Mesothelial cell of epicardium (in vitro differentiated cells): Measurements from ENCODE around the gene LRRC56. TPM values are rescaled to one million over a fixed set of nuclear protein-coding genes. Genes with fewer than 3 reads are reported as not detected.
A peak's percentile ranks its signal among the peaks of the same experiment; 100 is the strongest.
"Not testable (repeated sequence)": the region's sequence is repeated elsewhere in the genome, so short reads cannot be mapped to it uniquely, and the experiment has no call there.

ENCODE experiments used
- DNase-seq, 2 experiments: peaks; one replicate each; pipeline ENCODE4 v3.0.0; 2021; ENCODE audit warnings: low spot score in 2 of 2; ENCODE audit not compliant: unreplicated experiment in 2 of 2
- H3K27ac Mint-ChIP-seq: 2 replicates; pipeline ENCODE4 v1.8.0; 2021; ENCODE audit warnings: mixed read lengths
- H3K27me3 Mint-ChIP-seq: 2 replicates; pipeline ENCODE4 v1.8.0; 2021; ENCODE audit warnings: low read depth, mixed read lengths
- H3K36me3 Mint-ChIP-seq: 2 replicates; pipeline ENCODE4 v1.8.0; 2021; ENCODE audit warnings: mixed read lengths
- H3K4me1 Mint-ChIP-seq: 2 replicates; pipeline ENCODE4 v1.8.0; 2021; ENCODE audit warnings: mixed read lengths
- H3K4me3 Mint-ChIP-seq: 2 replicates; pipeline ENCODE4 v1.8.0; 2021; ENCODE audit warnings: mild to moderate bottlenecking, moderate library complexity, mixed read lengths
- H3K9me3 Mint-ChIP-seq: 2 replicates; pipeline ENCODE4 v1.8.0; 2021; ENCODE audit warnings: mixed read lengths
- total RNA-seq: library from RNA; stranded (reverse); gene quantifications from 3 replicates; pipeline ENCODE4 v1.2.1, GENCODE V29; 2021
- TF ChIP-seq, protein P1 (sequence below): fragments of 200-600 bp; sonication (generic); IDR thresholded peaks from one replicate; pipeline ENCODE4 v1.5.0; 2021; ENCODE audit warnings: antibody characterized with exemption; ENCODE audit not compliant: unreplicated experiment

The LRRC56 gene
- total RNA-seq, 1 donor from 2014 or later, result 3.0 TPM

DNA sequence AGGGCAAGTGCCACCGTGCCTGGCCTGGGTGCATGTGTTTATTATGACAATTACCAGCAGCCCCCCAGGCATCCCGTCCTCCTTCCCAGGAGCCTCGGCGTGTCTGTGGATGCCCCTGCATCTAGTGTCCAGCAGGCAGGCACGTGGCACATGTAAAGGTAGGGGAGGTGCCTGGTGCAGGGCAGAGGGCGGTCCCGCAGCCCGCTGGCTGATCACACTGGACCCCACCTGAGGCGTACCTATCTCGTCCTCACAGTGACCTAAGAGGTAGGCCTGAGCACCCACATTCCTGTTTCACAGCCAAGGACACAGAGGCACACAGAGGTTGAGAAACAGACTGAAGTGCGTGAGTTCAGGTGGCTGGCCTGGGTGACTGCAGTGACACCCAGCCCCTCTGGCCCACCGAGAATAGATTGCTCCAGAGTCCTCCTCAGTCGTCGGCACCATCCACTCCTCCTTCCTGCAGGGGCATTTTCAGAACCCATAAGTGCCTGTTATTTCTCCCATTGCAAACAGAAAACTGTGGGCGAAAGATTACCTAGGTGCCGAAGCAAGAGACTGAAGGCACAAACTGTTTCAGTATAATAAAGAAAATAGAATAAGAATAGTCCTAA is 35.9 kb downstream of the LRRC56 start:
- Mint-ChIP-seq H3K4me3 (peak overlapping the region; percentile 85), H3K27me3 (peaks cover 4% of the 10 kb centered on the region), H3K4me1 (peaks cover 42% of the 10 kb centered on the region), H3K27ac (peak overlapping the region; percentile 58), H3K36me3 (no peaks in the 10 kb centered on the region), H3K9me3 (no peaks in the 10 kb centered on the region)
- TF ChIP-seq, protein P1, sequence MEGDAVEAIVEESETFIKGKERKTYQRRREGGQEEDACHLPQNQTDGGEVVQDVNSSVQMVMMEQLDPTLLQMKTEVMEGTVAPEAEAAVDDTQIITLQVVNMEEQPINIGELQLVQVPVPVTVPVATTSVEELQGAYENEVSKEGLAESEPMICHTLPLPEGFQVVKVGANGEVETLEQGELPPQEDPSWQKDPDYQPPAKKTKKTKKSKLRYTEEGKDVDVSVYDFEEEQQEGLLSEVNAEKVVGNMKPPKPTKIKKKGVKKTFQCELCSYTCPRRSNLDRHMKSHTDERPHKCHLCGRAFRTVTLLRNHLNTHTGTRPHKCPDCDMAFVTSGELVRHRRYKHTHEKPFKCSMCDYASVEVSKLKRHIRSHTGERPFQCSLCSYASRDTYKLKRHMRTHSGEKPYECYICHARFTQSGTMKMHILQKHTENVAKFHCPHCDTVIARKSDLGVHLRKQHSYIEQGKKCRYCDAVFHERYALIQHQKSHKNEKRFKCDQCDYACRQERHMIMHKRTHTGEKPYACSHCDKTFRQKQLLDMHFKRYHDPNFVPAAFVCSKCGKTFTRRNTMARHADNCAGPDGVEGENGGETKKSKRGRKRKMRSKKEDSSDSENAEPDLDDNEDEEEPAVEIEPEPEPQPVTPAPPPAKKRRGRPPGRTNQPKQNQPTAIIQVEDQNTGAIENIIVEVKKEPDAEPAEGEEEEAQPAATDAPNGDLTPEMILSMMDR, result no peak
- no peak for DNase-seq

DNA sequence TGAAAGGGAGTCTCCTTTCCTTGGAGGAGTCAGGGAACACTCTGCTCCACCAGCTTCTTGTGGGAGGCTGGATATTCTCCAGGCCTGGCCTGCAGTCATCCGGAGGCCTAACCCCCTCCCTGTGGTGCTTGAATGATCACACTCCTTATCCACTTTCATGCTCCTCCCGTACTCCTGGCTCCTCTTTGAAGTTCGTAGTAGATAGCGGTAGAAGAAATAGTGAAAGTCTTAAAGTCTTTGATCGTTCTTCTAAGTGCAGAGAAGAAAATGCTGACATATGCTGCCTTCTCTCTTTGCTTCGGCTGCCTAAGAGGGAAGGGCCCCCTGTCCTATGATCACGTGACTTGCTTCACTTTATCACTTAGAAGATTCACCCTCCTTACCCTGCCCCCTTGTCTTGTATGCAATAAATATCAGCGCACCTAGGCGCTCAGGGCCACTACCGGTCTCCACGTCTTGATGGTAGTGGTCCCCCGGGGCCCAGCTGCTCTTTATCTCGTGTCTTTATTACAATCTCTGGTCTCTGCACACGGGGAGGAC is 36.8 kb downstream of the LRRC56 start:
- H3K27ac Mint-ChIP-seq, result peak overlapping the region; percentile 85
- not testable (repeated sequence) for H3K9me3 Mint-ChIP-seq, H3K36me3 Mint-ChIP-seq, H3K27me3 Mint-ChIP-seq, DNase-seq
- peaks cover 48% of the 10 kb centered on the region for H3K4me1 Mint-ChIP-seq
- H3K4me3 Mint-ChIP-seq, result peak overlapping the region; percentile 85

DNA sequence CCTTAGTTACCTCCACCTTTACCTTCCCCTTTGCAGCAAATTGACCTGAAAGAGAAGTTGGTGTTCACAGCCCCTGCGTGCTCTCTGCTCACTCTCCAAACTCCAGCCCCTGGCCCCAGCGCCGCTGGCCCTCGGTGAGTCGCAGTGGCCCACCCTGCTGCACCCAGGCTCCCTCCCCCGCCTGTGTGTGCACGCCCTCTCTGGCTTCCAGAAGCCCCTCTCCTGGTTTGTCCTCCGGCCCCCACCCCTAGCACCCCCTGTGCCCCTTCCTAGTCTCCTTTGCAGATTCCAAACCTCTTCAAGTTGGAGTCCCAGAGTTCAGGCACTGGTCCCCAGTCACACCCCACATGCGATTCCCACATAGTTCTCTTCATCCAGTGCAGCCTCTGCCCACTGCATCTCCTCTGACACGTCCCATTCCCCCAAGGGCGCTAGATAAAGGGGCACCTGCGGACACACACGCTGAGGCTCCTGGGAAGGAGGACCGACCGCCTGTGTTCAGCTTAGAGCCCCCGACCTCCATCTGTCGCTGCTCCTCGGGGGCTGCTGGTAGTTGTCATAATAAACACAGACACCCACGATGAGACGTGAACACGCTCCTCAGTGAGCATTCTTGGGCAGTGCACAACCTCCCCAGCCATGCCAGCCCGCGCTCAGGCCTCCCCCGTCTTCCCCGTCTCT is 37.4 kb downstream of the LRRC56 start:
- no peaks in the 10 kb centered on the region for H3K9me3 Mint-ChIP-seq
- no peak for DNase-seq
- peak overlapping the region; percentile 85 for H3K4me3 Mint-ChIP-seq
- H3K27me3 Mint-ChIP-seq, result peaks cover 4% of the 10 kb centered on the region
- no peaks in the 10 kb centered on the region for H3K36me3 Mint-ChIP-seq
- H3K27ac Mint-ChIP-seq, result peak overlapping the region; percentile 85
- TF ChIP-seq, protein P1, result no peak
- peaks cover 52% of the 10 kb centered on the region for H3K4me1 Mint-ChIP-seq

DNA sequence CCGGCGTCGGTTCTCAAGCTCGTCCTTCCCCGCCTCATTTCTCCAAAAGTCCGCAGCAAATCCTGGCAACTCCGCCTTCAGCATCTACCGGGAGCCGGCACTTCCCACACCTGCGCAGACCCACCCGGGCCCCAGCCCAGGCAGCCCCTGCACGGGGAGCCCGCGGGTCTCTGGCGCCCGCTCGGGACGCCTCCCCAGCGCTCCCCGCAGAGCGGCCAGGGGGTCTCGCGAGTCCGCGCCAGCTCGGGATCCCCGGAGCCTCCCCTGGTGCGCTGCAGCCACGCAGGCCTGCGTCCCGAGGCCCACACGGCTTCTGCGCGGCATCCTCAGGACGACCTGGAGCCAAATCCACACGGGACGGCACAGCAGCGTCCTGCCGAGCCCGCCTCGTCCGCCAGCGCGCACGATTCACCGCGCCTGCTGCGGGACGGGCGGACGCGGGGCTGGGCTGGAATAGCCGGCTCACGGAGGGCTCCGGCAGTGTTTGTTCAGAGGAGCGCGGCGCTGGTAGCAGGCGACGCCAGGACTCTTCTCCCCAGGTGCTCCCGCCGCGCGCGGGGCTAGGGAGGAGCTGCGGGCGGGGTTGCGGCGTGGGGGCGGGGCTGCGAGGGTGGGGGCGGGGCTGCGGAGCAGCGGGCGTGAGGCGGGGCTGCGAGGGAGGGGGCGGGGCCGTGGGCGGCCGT is 38.1 kb downstream of the LRRC56 start:
- peaks cover 52% of the 10 kb centered on the region for H3K4me1 Mint-ChIP-seq
- no peaks in the 10 kb centered on the region for H3K9me3 Mint-ChIP-seq
- no peak for DNase-seq
- H3K27me3 Mint-ChIP-seq, result peaks cover 4% of the 10 kb centered on the region
- H3K36me3 Mint-ChIP-seq, result no peaks in the 10 kb centered on the region
- peak overlapping the region; percentile 85 for H3K27ac Mint-ChIP-seq
- TF ChIP-seq, protein P1, result no peak
- peak overlapping the region; percentile 85 for H3K4me3 Mint-ChIP-seq

DNA sequence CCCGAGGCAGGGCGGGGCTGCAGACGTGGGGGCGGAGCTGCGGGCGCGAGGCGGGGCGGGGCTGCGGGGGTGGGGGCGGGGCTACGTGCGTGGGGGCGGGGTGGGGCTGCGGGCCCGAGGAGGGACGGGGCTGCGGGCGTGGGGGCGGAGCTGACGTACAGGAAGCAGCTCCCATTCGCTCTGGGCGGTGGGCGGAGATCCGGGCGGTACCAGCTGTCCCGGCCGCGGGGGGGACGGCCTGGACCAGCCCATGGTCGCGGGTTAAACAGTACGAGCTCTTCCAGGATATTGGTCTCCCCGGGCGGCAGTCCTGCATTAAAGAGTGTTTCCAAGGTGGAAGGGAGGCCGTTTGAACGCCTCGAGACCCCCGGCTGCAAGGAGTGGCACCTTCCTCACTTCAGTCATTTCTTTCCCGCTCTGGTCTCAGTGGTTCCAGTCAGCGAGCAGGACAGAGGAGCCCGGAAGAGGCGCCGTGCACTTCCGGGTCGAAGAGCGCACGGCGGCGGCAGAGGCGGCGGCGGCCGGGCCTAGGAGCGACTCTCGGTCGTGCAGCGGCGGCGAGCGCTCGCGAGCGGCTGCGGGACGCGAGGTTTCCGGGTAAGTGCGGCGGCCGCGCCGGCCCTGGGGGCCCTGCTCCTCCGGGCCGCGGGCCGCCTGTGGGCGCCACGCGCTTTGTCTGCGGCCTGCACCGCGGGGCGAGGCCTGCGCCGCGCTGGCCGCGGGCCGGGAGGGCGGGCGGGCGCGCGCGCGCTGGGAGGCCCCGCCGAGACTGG is 38.9 kb downstream of the LRRC56 start, which contains the start of gene PHRF1:
Gene PHRF1 (plus strand): TSS at position 475 of the 773 bp plus-strand sequence. CDS start 5,043 bp downstream, outside the sequence.
- H3K27me3 Mint-ChIP-seq, result peaks cover 4% of the 10 kb centered on the region
- peak within 1 kb of the TSS; percentile 95 for H3K4me3 Mint-ChIP-seq
- peaks cover 49% of the 10 kb centered on the region for H3K4me1 Mint-ChIP-seq
- TF ChIP-seq, protein P1, result no peak
- no peaks in the 10 kb centered on the region for H3K36me3 Mint-ChIP-seq
- H3K27ac Mint-ChIP-seq, result peak within 1 kb of the TSS; percentile 99
- peak; percentile 96 to 98 for DNase-seq
- H3K9me3 Mint-ChIP-seq, result no peaks in the 10 kb centered on the region
